ENCODE data around the gene ZNF329. TPM values are rescaled to one million over a fixed set of nuclear protein-coding genes. Genes with fewer than 3 reads are reported as not detected.

Gene ZNF329
- total RNA-seq, 1 donor from 2014 or later, result 2.8 TPM

GRCh38 chr19:58123354-58123753 lies 27.2 kb downstream of the ZNF329 start:
- intact Hi-C loops (cut with micrococcal nuclease), result no loop called here

- intact Hi-C loops (cut with micrococcal nuclease), result no loop called here
Observed at GRCh38 chr19:58118979-58119733, 31.4 kb downstream of the ZNF329 start.

GRCh38 chr19:58117841-58118575 lies 32.6 kb downstream of the ZNF329 start:
- intact Hi-C loops (cut with micrococcal nuclease), result no loop called here

- intact Hi-C loops (cut with micrococcal nuclease), result no loop called here
Observed at GRCh38 chr19:58108546-58108817, 42.1 kb downstream of the ZNF329 start.

GRCh38 chr19:58107778-58108545 lies 42.6 kb downstream of the ZNF329 start:
- intact Hi-C loops (cut with micrococcal nuclease), result no loop called here

- intact Hi-C loops (cut with micrococcal nuclease), result no loop called here
Observed at GRCh38 chr19:58098682-58098998, 51.9 kb downstream of the ZNF329 start.

- intact Hi-C loops (cut with micrococcal nuclease), result no loop called here
Observed at GRCh38 chr19:58097781-58098681, 52.6 kb downstream of the ZNF329 start, which contains the start of gene ZSCAN18. Gene ZSCAN18 (minus strand): TSS chr19:58098231. CDS start chr19:58090267, 7,964 bp downstream.

- intact Hi-C loops (cut with micrococcal nuclease), result no loop called here
Observed at GRCh38 chr19:58097349-58097748, 53.2 kb downstream of the ZNF329 start.

- intact Hi-C loops (cut with micrococcal nuclease), result no loop called here
Observed at GRCh38 chr19:58096884-58097283, 53.7 kb downstream of the ZNF329 start.

GRCh38 chr19:58095328-58095727 lies 55.3 kb downstream of the ZNF329 start:
- intact Hi-C loops (cut with micrococcal nuclease), result no loop called here

GRCh38 chr19:58093071-58093470 lies 57.5 kb downstream of the ZNF329 start:
- intact Hi-C loops (cut with micrococcal nuclease), result no loop called here

- intact Hi-C loops (cut with micrococcal nuclease), result no loop called here
Observed at GRCh38 chr19:58091251-58091995, 59.2 kb downstream of the ZNF329 start.

GRCh38 chr19:58089846-58090245 lies 60.7 kb downstream of the ZNF329 start:
- intact Hi-C loops (cut with micrococcal nuclease), result no loop called here

GRCh38 chr19:58088521-58089052 lies 62.0 kb downstream of the ZNF329 start:
- intact Hi-C loops (cut with micrococcal nuclease), result no loop called here

GRCh38 chr19:58086825-58087710 lies 63.5 kb downstream of the ZNF329 start:
- intact Hi-C loops (cut with micrococcal nuclease), result no loop called here

- intact Hi-C loops (cut with micrococcal nuclease), result no loop called here
Observed at GRCh38 chr19:58085348-58085875, 65.2 kb downstream of the ZNF329 start.

- intact Hi-C loops (cut with micrococcal nuclease), result no loop called here
Observed at GRCh38 chr19:58084596-58085347, 65.8 kb downstream of the ZNF329 start.

GRCh38 chr19:58083021-58083420 lies 67.6 kb downstream of the ZNF329 start:
- intact Hi-C loops (cut with micrococcal nuclease), result no loop called here
